Measurements from ENCODE around the gene SH3RF3.

GRCh38 chr2:109317471-109318095, 188.6 kb downstream of the SH3RF3 start:
- TF ChIP-seq CTCF (IDR thresholded peaks at IDR 0.05) = no peak
- no peak for TF ChIP-seq EZH2phosphoT487 (IDR thresholded peaks at IDR 0.05)
